ENCODE data around the gene HMGCS2. TPM values are rescaled to one million over a fixed set of nuclear protein-coding genes. Genes with fewer than 3 reads are reported as not detected.
"Not testable (repeated sequence)": the region's sequence is repeated elsewhere in the genome, so short reads cannot be mapped to it uniquely, and the experiment has no call there.

The HMGCS2 gene
- total RNA-seq, 1 donor from 2014 or later, result 0.71 TPM

DNA sequence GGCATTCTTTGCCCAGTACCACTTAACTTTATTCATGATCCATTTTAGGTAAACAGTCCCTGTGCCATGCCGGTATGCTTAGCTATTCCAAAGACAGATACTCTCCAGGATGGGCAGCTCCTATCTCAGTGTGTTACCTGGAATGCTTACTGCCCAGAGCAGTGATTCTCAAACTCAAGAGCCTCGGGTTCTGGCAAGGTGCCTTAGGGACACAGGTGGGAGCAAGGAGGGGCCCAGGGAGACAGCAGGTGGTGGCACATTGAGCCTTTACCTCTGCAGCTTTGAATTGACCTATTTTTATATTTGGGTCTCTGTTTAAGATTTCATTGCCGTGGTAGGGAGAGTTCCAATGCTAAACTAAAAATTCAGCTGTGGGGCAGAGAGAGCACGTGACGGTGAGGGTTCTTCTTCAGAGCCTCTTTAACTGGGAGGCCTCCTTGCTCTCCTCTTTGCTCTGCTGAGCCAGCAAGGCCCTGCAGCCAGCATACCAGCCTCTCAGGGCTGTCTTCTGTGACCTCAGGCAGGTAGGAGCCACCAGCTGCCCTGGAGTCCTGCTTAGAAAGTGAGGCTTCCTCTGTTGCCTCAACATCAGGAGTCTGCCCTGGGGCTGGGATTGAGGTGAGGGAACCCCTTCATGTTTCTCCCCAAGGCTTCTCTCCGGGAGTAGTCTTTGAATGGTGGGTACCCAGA, 36.8 kb downstream of the HMGCS2 start:
- no peak for DNase-seq (ENCODE audit: low spot score)

DNA sequence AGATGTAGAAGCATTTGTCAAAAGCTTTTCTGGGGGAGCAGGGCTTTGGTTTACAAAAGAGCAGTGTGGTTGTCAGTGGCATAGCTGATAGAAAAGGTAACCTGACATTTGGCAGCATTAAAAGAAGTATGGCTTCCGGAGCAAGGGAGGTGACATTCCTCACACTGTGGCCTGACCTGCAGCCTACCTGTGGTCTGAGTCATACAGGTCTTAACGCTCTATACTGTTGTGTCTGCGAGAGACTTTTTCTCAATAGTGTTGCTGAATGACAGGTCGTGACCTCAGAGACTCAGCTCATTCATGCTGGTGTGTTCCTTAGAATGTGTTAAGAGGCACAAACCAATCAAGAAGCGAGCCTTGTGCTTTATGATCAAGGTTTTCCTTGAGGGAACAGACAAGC, 37.6 kb downstream of the HMGCS2 start:
- DNase-seq (ENCODE audit: low spot score), result no peak

DNA sequence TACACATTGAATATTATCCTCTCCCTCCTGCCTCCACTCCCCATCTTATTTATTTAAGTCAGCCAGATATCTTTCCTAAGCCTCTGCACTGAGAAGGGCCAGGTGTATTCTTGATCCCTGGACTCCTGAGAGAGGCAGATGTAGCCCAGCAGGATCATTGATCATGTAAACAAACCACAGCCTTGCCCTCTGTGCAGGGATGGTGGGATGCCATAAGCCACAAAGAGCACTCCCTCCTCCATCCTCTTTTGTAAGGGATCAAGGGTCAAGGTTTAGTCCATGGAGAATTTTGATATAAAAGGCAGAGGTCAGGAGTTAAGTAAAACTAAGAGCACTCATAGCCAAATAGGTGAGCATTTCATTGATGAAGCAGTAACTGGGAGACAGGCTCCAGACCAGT, 39.7 kb downstream of the HMGCS2 start:
- no peak for DNase-seq (ENCODE audit: low spot score)

GRCh38 chr1:119727991-119728390, 40.7 kb downstream of the HMGCS2 start:
- DNase-seq (ENCODE audit: low spot score), result no peak

DNA sequence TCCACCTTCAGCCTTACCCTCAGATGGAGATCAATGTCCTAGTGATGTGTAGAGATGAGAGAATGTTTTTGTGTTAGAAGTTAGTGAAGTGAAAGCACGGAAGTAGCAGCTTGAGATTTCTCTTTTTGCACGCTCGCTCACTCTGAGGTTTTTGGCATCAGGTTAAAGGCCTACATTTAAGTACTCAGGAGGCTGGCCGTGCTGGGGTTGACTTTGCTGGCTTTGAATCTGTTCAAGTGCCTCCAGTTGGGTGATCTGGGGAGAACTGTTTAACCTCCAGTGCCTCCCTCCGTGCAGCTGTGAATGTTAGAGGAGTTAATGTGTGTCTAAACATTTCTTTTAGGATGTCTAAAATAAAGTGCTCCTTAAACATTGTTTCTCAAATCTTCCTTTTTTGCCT, 43.1 kb downstream of the HMGCS2 start:
- no peak for DNase-seq (ENCODE audit: low spot score)

GRCh38 chr1:119724611-119725218, 44.0 kb downstream of the HMGCS2 start:
- DNase-seq (ENCODE audit: low spot score), result no peak

DNA sequence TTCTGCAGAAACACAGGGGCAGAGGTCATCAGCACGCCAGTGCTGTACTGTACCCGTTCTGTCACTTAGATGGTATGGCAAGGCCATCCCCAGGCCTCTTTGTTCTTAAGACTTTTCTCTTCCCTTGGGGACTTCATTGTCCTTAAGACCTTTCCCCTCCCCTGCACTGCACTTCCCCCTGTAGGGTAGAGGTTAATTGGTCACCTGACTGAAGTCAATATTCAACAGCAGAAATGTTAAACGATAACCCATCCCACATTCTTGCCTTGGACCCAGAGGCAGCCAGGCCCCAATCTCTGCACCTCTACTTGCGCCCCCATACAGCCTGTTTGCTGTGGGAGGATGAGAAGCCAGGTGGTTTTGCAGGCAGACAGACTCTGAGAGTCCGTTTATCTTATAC, 46.8 kb downstream of the HMGCS2 start:
- no peak for DNase-seq (ENCODE audit: low spot score)

DNA sequence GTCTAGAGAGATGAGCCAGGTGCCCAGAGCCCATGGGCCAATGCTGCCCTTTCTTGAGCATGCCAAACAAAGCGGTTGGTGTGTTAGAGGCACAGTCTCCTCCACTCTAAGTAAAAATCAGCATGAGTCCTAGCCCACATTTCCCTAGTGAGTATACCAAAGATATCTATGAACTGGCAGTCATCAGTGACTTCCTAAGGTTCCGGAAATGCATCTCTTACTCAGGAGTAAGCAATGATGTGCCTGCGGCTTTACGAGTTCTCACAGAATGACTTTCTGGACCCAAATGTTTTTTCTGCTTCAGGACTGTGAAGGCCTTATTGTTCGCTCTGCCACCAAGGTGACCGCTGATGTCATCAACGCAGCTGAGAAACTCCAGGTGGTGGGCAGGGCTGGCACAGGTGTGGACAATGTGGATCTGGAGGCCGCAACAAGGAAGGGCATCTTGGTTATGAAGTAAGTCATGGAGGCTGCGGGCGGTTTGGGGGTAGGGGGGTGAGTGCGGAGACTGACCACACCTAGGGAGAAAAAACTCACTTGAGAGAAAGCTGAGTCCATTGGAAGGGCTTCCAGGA, 47.8 kb downstream of the HMGCS2 start:
- DNase-seq (ENCODE audit: low spot score), result no peak

DNA sequence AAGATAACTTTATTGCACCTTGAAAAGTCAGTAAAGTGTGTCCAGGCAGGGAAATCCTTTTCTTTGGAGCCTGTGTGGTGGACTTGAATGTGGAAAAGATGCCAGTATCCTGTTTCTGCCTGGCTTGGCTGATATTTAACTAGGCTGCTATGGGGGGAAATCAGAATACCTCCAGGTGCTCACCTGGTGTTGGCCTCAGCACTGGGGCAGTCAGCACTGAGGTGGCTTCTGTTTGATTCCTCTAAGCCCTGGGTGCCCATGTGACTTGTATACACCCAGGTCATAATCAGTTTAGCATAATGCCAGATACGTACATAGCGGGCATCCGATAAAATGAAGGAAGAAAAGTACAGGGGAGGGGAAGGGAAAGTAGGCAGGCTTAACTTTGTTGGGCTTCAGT, 49.7 kb downstream of the HMGCS2 start:
- DNase-seq (ENCODE audit: low spot score), result no peak

DNA sequence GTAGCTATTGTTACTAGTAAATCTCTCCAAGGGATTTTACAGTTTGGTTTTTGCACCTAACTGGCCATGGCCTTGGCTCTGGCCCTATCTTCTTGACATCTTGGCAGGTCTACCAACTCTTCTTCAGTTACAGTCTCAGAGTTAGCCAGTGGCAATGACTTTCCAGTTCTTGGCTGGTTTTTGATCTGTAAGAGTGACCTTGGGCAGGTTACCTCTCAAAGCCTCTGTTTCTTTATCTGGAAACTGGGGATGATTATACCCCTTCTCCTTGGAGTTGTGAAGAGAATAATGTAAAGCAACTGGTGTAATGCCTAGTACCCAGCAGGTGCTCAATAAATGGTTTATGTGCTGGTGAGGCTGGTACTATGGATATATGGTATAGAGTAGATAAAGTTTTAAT, 50.3 kb downstream of the HMGCS2 start:
- no peak for DNase-seq (ENCODE audit: low spot score)

DNA sequence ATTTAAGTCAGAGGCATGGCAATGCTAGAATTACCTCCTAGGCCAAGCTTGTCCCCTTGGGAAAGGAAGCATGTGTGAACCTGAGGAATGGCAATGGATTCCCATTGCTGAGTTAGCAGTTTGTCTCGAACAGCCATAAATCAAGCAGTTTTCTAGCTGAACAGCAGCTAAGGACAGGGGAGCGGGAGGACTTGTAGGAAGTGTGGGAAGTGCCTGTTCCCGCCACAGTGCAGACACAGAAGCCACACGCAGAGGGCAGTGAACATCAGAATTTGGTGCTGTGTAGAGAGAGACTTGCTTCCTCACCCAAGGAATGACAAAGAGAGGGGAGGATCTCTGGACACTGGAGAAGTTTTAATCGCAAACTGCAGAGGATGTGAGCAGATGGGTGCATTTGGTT, 53.2 kb downstream of the HMGCS2 start:
- no peak for DNase-seq (ENCODE audit: low spot score)

GRCh38 chr1:119714583-119714982, 54.1 kb downstream of the HMGCS2 start:
- DNase-seq (ENCODE audit: low spot score), result no peak

DNA sequence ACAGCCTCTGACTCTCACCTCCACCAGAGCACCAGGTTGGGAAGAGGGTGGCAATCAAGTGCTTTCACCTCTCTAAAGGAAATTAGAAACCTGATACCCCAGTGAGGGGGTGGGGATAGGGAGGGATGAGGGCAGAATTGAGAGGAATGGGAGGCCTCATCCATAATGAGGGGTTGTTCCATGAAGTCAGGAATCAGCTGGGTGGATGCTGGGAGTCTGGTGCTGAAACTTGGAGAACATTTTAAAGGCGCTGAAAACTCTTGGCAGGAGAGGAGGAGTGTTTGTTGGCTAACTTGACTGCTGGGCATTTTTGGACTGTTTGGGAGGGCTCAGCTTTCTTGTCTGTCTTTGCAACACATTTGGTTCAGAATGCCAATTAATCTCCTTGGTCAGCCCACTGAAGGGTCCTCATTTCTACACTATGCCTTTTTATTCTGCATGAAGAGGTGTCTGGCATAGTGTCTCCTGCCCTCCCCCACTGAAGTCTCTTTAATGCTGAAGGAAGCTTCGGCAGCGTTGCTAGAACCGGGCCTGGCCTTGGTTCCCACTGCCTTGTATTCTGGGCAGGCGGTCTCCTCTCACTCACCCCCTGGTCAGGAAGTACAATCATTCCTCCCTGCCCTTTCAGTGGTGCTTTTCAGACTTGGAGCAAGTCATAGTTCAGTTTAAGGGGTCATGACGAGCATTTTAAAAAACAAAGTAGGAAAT, 54.8 kb downstream of the HMGCS2 start:
- no peak for DNase-seq (ENCODE audit: low spot score)

DNA sequence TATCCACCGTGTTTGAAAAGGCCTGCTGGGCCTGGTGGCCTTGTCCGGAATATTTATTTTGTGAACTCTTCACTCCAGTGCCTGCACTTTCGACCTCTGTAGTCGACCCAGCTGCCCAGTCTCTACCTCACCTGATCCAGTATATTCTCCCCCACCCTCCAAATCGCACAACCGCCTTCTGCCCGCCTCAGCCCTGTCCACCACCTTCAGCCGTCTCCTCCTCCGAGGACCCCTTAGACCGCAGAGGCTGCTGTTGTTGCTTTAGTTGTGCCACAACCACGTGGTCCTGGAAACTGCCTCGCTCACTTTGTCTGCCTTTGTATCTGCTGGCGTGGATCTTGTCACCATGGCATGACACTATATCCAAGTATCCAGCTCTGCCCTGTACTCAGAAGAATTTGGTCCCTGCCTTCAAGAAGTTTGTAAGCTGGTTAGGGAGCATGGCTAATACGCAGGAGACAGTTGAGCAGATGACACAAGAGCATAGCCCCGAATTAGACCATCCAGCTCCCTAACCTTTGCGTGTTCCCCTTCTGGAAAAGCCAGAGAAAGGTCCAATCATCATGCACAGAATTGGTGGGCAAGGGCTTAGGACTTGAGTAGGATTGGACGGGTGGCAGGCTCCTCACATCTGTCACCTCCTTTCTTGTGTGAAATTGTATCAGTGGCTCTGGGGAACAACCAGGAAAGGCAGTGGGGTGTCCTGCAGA, 55.5 kb downstream of the HMGCS2 start:
- DNase-seq (ENCODE audit: low spot score), result no peak

- no peak for DNase-seq (ENCODE audit: low spot score)
Observed at GRCh38 chr1:119712342-119713038, 56.2 kb downstream of the HMGCS2 start.

- no peak for DNase-seq (ENCODE audit: low spot score)
Observed at GRCh38 chr1:119711804-119712341, 56.8 kb downstream of the HMGCS2 start, which contains the start of gene PHGDH. TSS of gene PHGDH (plus strand) at chr1:119711934. CDS start at chr1:119712023, 89 bp downstream.

GRCh38 chr1:119711356-119711803, 57.3 kb downstream of the HMGCS2 start:
- DNase-seq (ENCODE audit: low spot score), result not testable (repeated sequence)

DNA sequence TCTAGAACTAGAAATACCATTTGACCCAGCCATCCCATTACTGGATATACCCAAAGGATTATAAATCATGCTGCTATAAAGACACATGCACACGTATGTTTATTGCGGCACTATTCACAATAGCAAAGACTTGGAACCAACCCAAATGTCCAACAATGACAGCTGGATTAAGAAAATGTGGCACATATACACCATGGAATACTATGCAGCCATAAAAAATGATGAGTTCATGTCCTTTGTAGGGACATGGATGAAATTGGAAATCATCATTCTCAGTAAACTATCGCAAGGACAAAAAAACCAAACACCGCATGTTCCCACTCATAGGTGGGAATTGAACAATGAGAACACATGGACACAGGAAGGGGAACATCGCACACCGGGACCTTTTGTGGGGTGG, 62.1 kb downstream of the HMGCS2 start:
- not testable (repeated sequence) for DNase-seq (ENCODE audit: low spot score)

DNA sequence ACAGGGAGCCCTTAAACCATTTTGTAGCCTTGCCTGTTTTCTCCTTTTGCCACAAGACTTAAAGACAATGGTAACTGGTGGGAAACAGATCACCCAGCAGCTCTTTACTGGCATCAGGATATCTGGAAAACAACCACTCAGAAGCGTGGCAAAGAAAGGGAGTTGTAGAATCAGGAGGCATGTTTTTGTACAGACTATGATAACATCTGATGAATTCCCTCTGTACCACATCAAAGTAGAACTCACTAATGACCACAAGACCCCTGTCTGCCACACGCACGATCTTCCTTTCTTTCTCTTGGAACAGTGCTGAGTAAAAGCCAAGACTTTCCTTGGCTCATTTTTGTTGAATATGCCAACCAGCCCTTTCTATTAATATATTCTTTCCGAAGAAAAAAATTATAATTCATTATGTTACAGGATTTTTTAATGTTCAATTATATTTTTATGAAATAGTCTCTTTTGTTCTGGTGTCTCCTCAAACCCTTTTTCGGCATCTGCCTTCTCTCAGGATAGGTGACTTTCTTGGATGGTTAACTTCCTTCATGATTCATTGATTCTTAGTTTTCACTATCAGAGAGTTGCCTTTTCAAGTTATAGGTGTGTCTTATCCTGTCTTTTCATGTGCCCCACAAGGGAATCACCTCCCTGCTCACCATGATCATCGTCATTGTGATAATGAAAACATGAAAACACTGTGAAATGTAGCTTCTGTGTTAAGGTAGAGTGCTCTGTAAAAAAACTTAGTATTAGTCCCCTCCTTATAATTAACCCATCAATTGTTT, 64.8 kb downstream of the HMGCS2 start:
- DNase-seq (ENCODE audit: low spot score), result no peak

GRCh38 chr1:119702384-119702783, 66.3 kb downstream of the HMGCS2 start:
- no peak for DNase-seq (ENCODE audit: low spot score)
